ENCODE measurements around the gene NUDT16L1.

NUDT16L1 gene

GRCh38 chr16:4682616-4683254 lies 10.6 kb upstream of the NUDT16L1 start:
- peak; percentile 73 for DNase-seq (ENCODE audit: low spot score)

- no peak for DNase-seq (ENCODE audit: low spot score)
Measured at GRCh38 chr16:4683255-4684057, 9.9 kb upstream of the NUDT16L1 start.

GRCh38 chr16:4684058-4684715 lies 9.2 kb upstream of the NUDT16L1 start:
- DNase-seq (ENCODE audit: low spot score) = no peak

GRCh38 chr16:4684763-4685162 lies 8.6 kb upstream of the NUDT16L1 start:
- no peak for DNase-seq (ENCODE audit: low spot score)

GRCh38 chr16:4685292-4685691 lies 8.1 kb upstream of the NUDT16L1 start:
- no peak for DNase-seq (ENCODE audit: low spot score)

GRCh38 chr16:4685776-4686496 lies 7.4 kb upstream of the NUDT16L1 start:
- DNase-seq (ENCODE audit: low spot score) = no peak

- DNase-seq (ENCODE audit: low spot score) = no peak
Measured at GRCh38 chr16:4686497-4687210, 6.7 kb upstream of the NUDT16L1 start.

GRCh38 chr16:4687416-4687815 lies 5.9 kb upstream of the NUDT16L1 start:
- DNase-seq (ENCODE audit: low spot score) = no peak

- no peak for DNase-seq (ENCODE audit: low spot score)
Measured at GRCh38 chr16:4687946-4688673, 5.3 kb upstream of the NUDT16L1 start.

GRCh38 chr16:4688674-4689045 lies 4.7 kb upstream of the NUDT16L1 start:
- no peak for DNase-seq (ENCODE audit: low spot score)

- no peak for DNase-seq (ENCODE audit: low spot score)
Measured at GRCh38 chr16:4689091-4689671, 4.2 kb upstream of the NUDT16L1 start.

- no peak for DNase-seq (ENCODE audit: low spot score)
Measured at GRCh38 chr16:4689864-4690704, 3.3 kb upstream of the NUDT16L1 start.

- no peak for DNase-seq (ENCODE audit: low spot score)
Measured at GRCh38 chr16:4690946-4691665, 2.3 kb upstream of the NUDT16L1 start.

- no peak for DNase-seq (ENCODE audit: low spot score)
Measured at GRCh38 chr16:4691666-4692412, 1.5 kb upstream of the NUDT16L1 start.

GRCh38 chr16:4692460-4693295 lies 684 bp upstream of the NUDT16L1 start:
- DNase-seq (ENCODE audit: low spot score) = no peak

GRCh38 chr16:4693956-4694641 lies 737 bp downstream of the NUDT16L1 start:
- peak; percentile 12 for DNase-seq (ENCODE audit: low spot score)

Measured in Ammon's horn (tissue), 1 donor.